GM12891 (cell line): ENCODE results near the gene IL17RD.

Source experiments
- DNase-seq: peaks from one replicate; pipeline ENCODE4 v3.0.0; 2011; ENCODE audit warnings: low spot score; ENCODE audit not compliant: insufficient read length
- FAIRE-seq: peaks from 2 replicates; lab custom pipeline; 2011; peaks lifted over from hg19 to GRCh38; lab: Jason Lieb, UNC
- PAX5 ChIP-seq: IDR thresholded peaks from 2 replicates; pipeline ENCODE4 v1.6.1; 2011; ENCODE audit warnings: low read length, moderate library complexity, mild to moderate bottlenecking; ENCODE audit not compliant: insufficient read depth, severe bottlenecking
- POLR2A ChIP-seq: IDR thresholded peaks from 2 replicates; pipeline ENCODE4 v1.6.1; 2011; ENCODE audit warnings: low read depth, low read length, control low read depth
- POLR2AphosphoS5 ChIP-seq: IDR thresholded peaks from 2 replicates; pipeline ENCODE4 v1.6.1; 2011; ENCODE audit warnings: low read depth, low read length, control low read depth
- POU2F2 ChIP-seq: IDR thresholded peaks from 2 replicates; pipeline ENCODE4 v1.6.1; 2011; ENCODE audit warnings: low read depth, mild to moderate bottlenecking, control low read depth, low read length, moderate library complexity
- SPI1 ChIP-seq: IDR thresholded peaks from 2 replicates; pipeline ENCODE4 v1.6.1; 2011; ENCODE audit warnings: low read depth, low read length, control low read depth
- TAF1 ChIP-seq: IDR thresholded peaks from 2 replicates; pipeline ENCODE4 v1.6.1; 2011; ENCODE audit warnings: low read depth, low read length, control low read depth

Gene IL17RD

GRCh38 chr3:57151021-57151449 is 14.1 kb downstream of the IL17RD start:
- no peak for FAIRE-seq
- no peak for DNase-seq
- no peak for TF ChIP-seq POLR2A
- no peak for TF ChIP-seq TAF1
- no peak for TF ChIP-seq POU2F2
- no peak for TF ChIP-seq SPI1
- no peak for TF ChIP-seq POLR2AphosphoS5
- no peak for TF ChIP-seq PAX5

GRCh38 chr3:57150113-57150581 is 15.0 kb downstream of the IL17RD start:
- DNase-seq (no peak), FAIRE-seq (no peak)
- TF ChIP-seq POU2F2 (no peak), POLR2AphosphoS5 (no peak), POLR2A (no peak), PAX5 (no peak), SPI1 (no peak), TAF1 (no peak)

- no peak for TF ChIP-seq POU2F2
- TF ChIP-seq SPI1: no peak
- no peak for TF ChIP-seq PAX5
- TF ChIP-seq POLR2A: no peak
- TF ChIP-seq POLR2AphosphoS5: no peak
- TF ChIP-seq TAF1: no peak
- FAIRE-seq (no peak), DNase-seq (no peak)
These were observed 18.1 kb downstream of the IL17RD start for GRCh38 chr3:57147071-57147470.

GRCh38 chr3:57145852-57146251 is 19.3 kb downstream of the IL17RD start:
- no peak for FAIRE-seq
- no peak for DNase-seq
- TF ChIP-seq PAX5 (no peak), SPI1 (no peak), POLR2AphosphoS5 (no peak), TAF1 (no peak), POLR2A (no peak), POU2F2 (no peak)

- DNase-seq (no peak), FAIRE-seq (no peak)
- TF ChIP-seq POLR2AphosphoS5 (no peak), SPI1 (no peak), TAF1 (no peak), PAX5 (no peak), POLR2A (no peak), POU2F2 (no peak)
These were observed 20.2 kb downstream of the IL17RD start for GRCh38 chr3:57144952-57145351.

- TF ChIP-seq POU2F2 (no peak), TAF1 (no peak), POLR2A (no peak), POLR2AphosphoS5 (no peak), PAX5 (no peak), SPI1 (no peak)
- FAIRE-seq (no peak), DNase-seq (no peak)
These were observed 21.2 kb downstream of the IL17RD start for GRCh38 chr3:57143886-57144459.

GRCh38 chr3:57142411-57142723 is 22.8 kb downstream of the IL17RD start:
- DNase-seq: no peak
- no peak for FAIRE-seq
- TF ChIP-seq SPI1: no peak
- no peak for TF ChIP-seq TAF1
- TF ChIP-seq POU2F2: no peak
- no peak for TF ChIP-seq POLR2AphosphoS5
- no peak for TF ChIP-seq PAX5
- no peak for TF ChIP-seq POLR2A

- no peak for FAIRE-seq
- TF ChIP-seq POLR2A (no peak), POU2F2 (no peak), TAF1 (no peak), POLR2AphosphoS5 (no peak), PAX5 (no peak), SPI1 (no peak)
- no peak for DNase-seq
These were observed 23.3 kb downstream of the IL17RD start for GRCh38 chr3:57141719-57142410.

- TF ChIP-seq PAX5 (no peak), SPI1 (no peak), TAF1 (no peak), POLR2A (no peak), POU2F2 (no peak), POLR2AphosphoS5 (no peak)
- FAIRE-seq: no peak
- no peak for DNase-seq
These were observed 24.3 kb downstream of the IL17RD start for GRCh38 chr3:57140894-57141293.
